SK-N-SH treated with all-trans-retinoic acid at 6 μM for 48 hours (cell line): ENCODE measurements around the gene ZSCAN31.
A peak's percentile ranks its signal among the peaks of the same experiment; 100 is the strongest.

ENCODE experiments used
- ATAC-seq: fragments of 200-7000 bp; cut with Tn5 transposase; 3 replicates; pipeline ENCODE4 v1.9.1; 2020; ENCODE audit warnings: mild to moderate bottlenecking, moderate library complexity
- ARNTL ChIP-seq: fragments of 450-650 bp; formaldehyde crosslinking; IDR thresholded peaks from 2 replicates; pipeline ENCODE4 v1.5.0; 2020; ENCODE audit warnings: low read depth, mild to moderate bottlenecking, moderate library complexity, borderline replicate concordance
- BACH2 ChIP-seq: fragments of 250-450 bp; sonication (Bioruptor Pico); IDR thresholded peaks from 2 replicates; pipeline ENCODE4 v1.9.0; 2021; ENCODE audit warnings: mild to moderate bottlenecking, borderline replicate concordance
- CREB5 ChIP-seq: fragments of 250-450 bp; sonication (Bioruptor Pico); IDR thresholded peaks from 2 replicates; pipeline ENCODE4 v1.5.1; 2020; ENCODE audit warnings: low read depth, mild to moderate bottlenecking, moderate library complexity
- CSDC2 ChIP-seq: fragments of 250-450 bp; sonication (Bioruptor Pico); IDR thresholded peaks from 2 replicates; pipeline ENCODE4 v1.5.0; 2020; ENCODE audit warnings: mild to moderate bottlenecking, moderate library complexity
- GLIS3 ChIP-seq: fragments of 250-450 bp; sonication (Bioruptor Pico); IDR thresholded peaks from 2 replicates; pipeline ENCODE4 v1.5.0; 2020; ENCODE audit warnings: mild to moderate bottlenecking, moderate library complexity
- ISL1 ChIP-seq: fragments of 250-450 bp; sonication (Bioruptor Pico); IDR thresholded peaks from 2 replicates; pipeline ENCODE4 v2.1.2; 2022; ENCODE audit warnings: mild to moderate bottlenecking, moderate library complexity
- OSR1 ChIP-seq: fragments of 250-450 bp; sonication (Bioruptor Pico); IDR thresholded peaks from 2 replicates; pipeline ENCODE4 v1.8.0; 2022; ENCODE audit warnings: moderate library complexity, mild to moderate bottlenecking, inconsistent platforms
- RARB ChIP-seq: fragments of 250-450 bp; sonication (Bioruptor Pico); IDR thresholded peaks from 2 replicates; pipeline ENCODE4 v1.8.0; 2021; ENCODE audit warnings: mild to moderate bottlenecking, moderate library complexity
- SNAI2 ChIP-seq: fragments of 250-450 bp; sonication (Bioruptor Pico); IDR thresholded peaks from 2 replicates; pipeline ENCODE4 v1.5.0; 2020; ENCODE audit warnings: mild to moderate bottlenecking, moderate library complexity
- TCF4 ChIP-seq: fragments of 250-450 bp; sonication (Bioruptor Pico); IDR thresholded peaks from 2 replicates; pipeline ENCODE4 v1.8.0; 2021; ENCODE audit warnings: mild to moderate bottlenecking, moderate library complexity, borderline replicate concordance
- TOX ChIP-seq: fragments of 250-450 bp; sonication (Bioruptor Pico); IDR thresholded peaks from 2 replicates; pipeline ENCODE4 v1.8.0; 2021; ENCODE audit warnings: mild to moderate bottlenecking, moderate library complexity, borderline replicate concordance
- ZFP3 ChIP-seq: fragments of 250-450 bp; sonication (Bioruptor Pico); IDR thresholded peaks from 2 replicates; pipeline ENCODE4 v1.5.0; 2020; ENCODE audit warnings: mild to moderate bottlenecking, moderate library complexity
- ZFP30 ChIP-seq: fragments of 450-650 bp; formaldehyde crosslinking; IDR thresholded peaks from 2 replicates; pipeline ENCODE4 v1.5.0; 2022; ENCODE audit warnings: mild to moderate bottlenecking, moderate library complexity
- ZNF8 ChIP-seq: fragments of 450-650 bp; formaldehyde crosslinking; IDR thresholded peaks from 2 replicates; pipeline ENCODE4 v1.5.0; 2020; ENCODE audit warnings: mild to moderate bottlenecking, moderate library complexity
- TF ChIP-seq, protein P1 (sequence below): fragments of 250-450 bp; sonication (Bioruptor Pico); IDR thresholded peaks from 2 replicates; pipeline ENCODE4 v1.5.0; 2020; ENCODE audit warnings: mild to moderate bottlenecking, moderate library complexity
- TF ChIP-seq, protein P2 (sequence below): fragments of 250-450 bp; sonication (Bioruptor Pico); IDR thresholded peaks from 2 replicates; pipeline ENCODE4 v1.5.1; 2021; ENCODE audit warnings: mild to moderate bottlenecking, moderate library complexity
- TF ChIP-seq, protein P3 (sequence below): fragments of 250-450 bp; sonication (Bioruptor Pico); IDR thresholded peaks from 2 replicates; pipeline ENCODE4 v1.8.0; 2020; ENCODE audit warnings: mild to moderate bottlenecking, moderate library complexity, borderline replicate concordance
- TF ChIP-seq, protein P4 (sequence below): fragments of 250-450 bp; sonication (Bioruptor Pico); IDR thresholded peaks from 2 replicates; pipeline ENCODE4 v1.8.0; 2021; ENCODE audit warnings: low read depth, mild to moderate bottlenecking, moderate library complexity, borderline replicate concordance

The ZSCAN31 gene

DNA sequence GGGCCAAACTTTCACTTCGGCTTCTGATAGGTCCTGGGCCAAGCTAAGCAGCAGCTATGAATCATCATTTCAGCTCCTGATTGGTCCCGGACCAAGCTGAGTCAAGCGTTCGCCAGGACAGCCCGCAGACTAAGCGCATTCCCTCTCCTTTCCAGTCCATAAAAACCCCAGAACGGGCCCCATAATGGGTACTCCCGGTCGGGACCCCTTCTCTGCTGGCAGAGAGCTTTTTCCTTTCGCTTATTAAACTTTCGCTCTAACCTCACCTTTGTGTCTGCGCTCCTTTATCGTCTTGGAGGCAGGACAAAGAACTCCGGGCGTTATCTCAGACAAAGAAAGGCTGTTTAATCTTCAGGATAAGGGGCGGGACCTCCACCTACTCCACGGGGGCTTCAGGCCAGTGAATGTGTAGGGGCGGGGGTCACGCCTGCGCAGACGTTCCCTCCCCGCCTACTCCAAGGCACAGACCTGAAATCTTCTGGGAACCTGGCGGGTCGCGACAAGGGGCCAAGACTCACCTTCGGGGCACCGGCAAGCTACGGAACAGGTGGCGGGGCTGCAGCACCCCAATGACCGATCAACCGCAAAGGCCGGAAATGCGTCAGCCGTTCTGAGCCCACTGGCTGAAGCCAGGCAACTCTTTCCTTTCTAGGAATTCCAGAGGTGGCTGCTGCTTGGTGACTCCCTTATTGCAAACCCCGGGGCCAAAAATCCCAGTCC, at the start of gene ZSCAN31:
TSS of gene ZSCAN31 (minus strand) at position 585 of the 720 bp plus-strand sequence. CDS start 6,465 bp downstream, outside the sequence.
- peak; percentile 98 for ATAC-seq
- TF ChIP-seq CREB5 (CRISPR knock-in tag) (0 out of 2 replicates have a peak, but pooled peaks have one; percentile 35), GLIS3 (CRISPR knock-in tag) (no peak)
- TF ChIP-seq, all 23 proteins: peak for 1

- TF ChIP-seq ZFP3 (CRISPR knock-in tag) (no peak), RARB (no peak), CSDC2 (CRISPR knock-in tag) (no peak), CREB5 (CRISPR knock-in tag) (no peak), BACH2 (CRISPR knock-in tag) (no peak)
- TF ChIP-seq, protein P1, sequence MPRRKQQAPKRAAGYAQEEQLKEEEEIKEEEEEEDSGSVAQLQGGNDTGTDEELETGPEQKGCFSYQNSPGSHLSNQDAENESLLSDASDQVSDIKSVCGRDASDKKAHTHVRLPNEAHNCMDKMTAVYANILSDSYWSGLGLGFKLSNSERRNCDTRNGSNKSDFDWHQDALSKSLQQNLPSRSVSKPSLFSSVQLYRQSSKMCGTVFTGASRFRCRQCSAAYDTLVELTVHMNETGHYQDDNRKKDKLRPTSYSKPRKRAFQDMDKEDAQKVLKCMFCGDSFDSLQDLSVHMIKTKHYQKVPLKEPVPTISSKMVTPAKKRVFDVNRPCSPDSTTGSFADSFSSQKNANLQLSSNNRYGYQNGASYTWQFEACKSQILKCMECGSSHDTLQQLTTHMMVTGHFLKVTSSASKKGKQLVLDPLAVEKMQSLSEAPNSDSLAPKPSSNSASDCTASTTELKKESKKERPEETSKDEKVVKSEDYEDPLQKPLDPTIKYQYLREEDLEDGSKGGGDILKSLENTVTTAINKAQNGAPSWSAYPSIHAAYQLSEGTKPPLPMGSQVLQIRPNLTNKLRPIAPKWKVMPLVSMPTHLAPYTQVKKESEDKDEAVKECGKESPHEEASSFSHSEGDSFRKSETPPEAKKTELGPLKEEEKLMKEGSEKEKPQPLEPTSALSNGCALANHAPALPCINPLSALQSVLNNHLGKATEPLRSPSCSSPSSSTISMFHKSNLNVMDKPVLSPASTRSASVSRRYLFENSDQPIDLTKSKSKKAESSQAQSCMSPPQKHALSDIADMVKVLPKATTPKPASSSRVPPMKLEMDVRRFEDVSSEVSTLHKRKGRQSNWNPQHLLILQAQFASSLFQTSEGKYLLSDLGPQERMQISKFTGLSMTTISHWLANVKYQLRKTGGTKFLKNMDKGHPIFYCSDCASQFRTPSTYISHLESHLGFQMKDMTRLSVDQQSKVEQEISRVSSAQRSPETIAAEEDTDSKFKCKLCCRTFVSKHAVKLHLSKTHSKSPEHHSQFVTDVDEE (CRISPR knock-in tag), result no peak
- TF ChIP-seq, protein P2, sequence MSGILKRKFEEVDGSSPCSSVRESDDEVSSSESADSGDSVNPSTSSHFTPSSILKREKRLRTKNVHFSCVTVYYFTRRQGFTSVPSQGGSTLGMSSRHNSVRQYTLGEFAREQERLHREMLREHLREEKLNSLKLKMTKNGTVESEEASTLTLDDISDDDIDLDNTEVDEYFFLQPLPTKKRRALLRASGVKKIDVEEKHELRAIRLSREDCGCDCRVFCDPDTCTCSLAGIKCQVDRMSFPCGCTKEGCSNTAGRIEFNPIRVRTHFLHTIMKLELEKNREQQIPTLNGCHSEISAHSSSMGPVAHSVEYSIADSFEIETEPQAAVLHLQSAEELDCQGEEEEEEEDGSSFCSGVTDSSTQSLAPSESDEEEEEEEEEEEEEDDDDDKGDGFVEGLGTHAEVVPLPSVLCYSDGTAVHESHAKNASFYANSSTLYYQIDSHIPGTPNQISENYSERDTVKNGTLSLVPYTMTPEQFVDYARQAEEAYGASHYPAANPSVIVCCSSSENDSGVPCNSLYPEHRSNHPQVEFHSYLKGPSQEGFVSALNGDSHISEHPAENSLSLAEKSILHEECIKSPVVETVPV (CRISPR knock-in tag), result no peak
- no peak for ATAC-seq
Measured at GRCh38 chr6:28384143-28384533, 48.2 kb upstream of the ZSCAN31 start.

- no peak for TF ChIP-seq TOX (CRISPR knock-in tag)
- no peak for TF ChIP-seq GLIS3 (CRISPR knock-in tag)
- TF ChIP-seq, protein P3, sequence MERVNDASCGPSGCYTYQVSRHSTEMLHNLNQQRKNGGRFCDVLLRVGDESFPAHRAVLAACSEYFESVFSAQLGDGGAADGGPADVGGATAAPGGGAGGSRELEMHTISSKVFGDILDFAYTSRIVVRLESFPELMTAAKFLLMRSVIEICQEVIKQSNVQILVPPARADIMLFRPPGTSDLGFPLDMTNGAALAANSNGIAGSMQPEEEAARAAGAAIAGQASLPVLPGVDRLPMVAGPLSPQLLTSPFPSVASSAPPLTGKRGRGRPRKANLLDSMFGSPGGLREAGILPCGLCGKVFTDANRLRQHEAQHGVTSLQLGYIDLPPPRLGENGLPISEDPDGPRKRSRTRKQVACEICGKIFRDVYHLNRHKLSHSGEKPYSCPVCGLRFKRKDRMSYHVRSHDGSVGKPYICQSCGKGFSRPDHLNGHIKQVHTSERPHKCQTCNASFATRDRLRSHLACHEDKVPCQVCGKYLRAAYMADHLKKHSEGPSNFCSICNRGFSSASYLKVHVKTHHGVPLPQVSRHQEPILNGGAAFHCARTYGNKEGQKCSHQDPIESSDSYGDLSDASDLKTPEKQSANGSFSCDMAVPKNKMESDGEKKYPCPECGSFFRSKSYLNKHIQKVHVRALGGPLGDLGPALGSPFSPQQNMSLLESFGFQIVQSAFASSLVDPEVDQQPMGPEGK (CRISPR knock-in tag), result no peak
- no peak for TF ChIP-seq ARNTL (CRISPR knock-in tag)
- TF ChIP-seq OSR1 (CRISPR knock-in tag), result no peak
- TF ChIP-seq, protein P4, sequence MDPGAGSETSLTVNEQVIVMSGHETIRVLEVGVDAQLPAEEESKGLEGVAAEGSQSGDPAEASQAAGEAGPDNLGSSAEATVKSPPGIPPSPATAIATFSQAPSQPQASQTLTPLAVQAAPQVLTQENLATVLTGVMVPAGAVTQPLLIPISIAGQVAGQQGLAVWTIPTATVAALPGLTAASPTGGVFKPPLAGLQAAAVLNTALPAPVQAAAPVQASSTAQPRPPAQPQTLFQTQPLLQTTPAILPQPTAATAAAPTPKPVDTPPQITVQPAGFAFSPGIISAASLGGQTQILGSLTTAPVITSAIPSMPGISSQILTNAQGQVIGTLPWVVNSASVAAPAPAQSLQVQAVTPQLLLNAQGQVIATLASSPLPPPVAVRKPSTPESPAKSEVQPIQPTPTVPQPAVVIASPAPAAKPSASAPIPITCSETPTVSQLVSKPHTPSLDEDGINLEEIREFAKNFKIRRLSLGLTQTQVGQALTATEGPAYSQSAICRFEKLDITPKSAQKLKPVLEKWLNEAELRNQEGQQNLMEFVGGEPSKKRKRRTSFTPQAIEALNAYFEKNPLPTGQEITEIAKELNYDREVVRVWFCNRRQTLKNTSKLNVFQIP (CRISPR knock-in tag), result no peak
- no peak for TF ChIP-seq ISL1 (CRISPR knock-in tag)
- no peak for TF ChIP-seq RARB
- TF ChIP-seq, protein P2 (CRISPR knock-in tag), result no peak
- no peak for TF ChIP-seq ZNF8
- no peak for TF ChIP-seq BACH2 (CRISPR knock-in tag)
- TF ChIP-seq TCF4, result no peak
- no peak for TF ChIP-seq ZFP30 (CRISPR knock-in tag)
- TF ChIP-seq CREB5 (CRISPR knock-in tag), result no peak
- no peak for TF ChIP-seq SNAI2 (CRISPR knock-in tag)
- ATAC-seq, result peak; percentile 95
Measured at GRCh38 chr6:28383235-28384142, 47.5 kb upstream of the ZSCAN31 start.
